Measurements from ENCODE around the gene OSCP1.

OSCP1 gene

DNA sequence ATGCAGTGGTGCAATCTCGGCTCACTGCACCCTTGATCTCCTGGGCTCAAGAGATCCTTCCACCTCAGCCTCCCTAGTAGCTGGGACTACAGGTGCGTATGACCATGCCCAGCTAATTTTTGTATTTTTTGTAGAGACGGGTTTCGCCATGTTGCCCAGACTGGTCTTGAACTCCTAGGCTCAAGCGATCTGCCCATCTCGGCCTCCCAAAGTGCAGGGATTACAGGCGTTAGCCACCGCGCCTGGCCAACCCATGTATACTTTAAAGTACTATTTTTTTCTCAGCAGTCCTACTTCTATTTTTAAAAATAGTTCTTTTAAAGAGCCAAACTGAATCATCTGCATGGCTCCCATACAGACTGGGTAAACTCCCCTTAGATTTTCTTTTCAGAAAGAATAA, 68.0 kb downstream of the OSCP1 start:
- H3K4me1 ChIP-seq (ENCODE audit: control insufficient read depth, insufficient read depth, low read length, unreplicated experiment): peaks cover 11% of the 10 kb centered on the region
- no peak overlapping the region for H3K4me3 ChIP-seq (ENCODE audit: low read depth, low read length)
- H2AFZ ChIP-seq (ENCODE audit: low read length, unreplicated experiment): no peak overlapping the region
- peaks cover 75% of the 10 kb centered on the region for H3K79me2 ChIP-seq (ENCODE audit: control insufficient read depth, insufficient read depth, low read length, unreplicated experiment)
- H3K27ac ChIP-seq (ENCODE audit: low read depth, low read length): no peak overlapping the region
- H3K27me3 ChIP-seq (ENCODE audit: insufficient read depth, low read length): no peaks in the 10 kb centered on the region
- no peaks in the 10 kb centered on the region for H3K36me3 ChIP-seq (ENCODE audit: insufficient read depth, low read length)

DNA sequence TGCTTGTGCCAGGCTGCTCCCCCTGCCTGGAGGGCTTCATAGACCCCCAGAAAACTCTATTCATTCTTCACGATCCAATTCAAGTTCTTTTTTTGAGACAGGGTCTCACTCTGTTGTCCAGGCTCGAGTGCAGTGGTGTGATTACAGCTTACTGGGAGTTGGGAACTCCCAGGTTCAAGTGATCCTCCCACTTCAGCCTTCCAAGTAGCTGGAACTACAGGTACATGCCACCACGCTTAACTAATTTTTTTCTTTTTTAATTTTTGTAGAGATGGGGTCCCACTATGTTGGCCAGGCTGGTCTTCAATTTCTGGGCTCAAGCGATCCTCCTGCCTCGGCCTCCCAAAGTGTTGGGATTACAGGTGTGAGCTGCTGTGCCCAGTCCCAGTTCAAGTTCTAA, 68.8 kb downstream of the OSCP1 start:
- Histone ChIP-seq H3K27ac (ENCODE audit: low read depth, low read length) (no peak overlapping the region), H3K79me2 (ENCODE audit: control insufficient read depth, insufficient read depth, low read length, unreplicated experiment) (peaks cover 77% of the 10 kb centered on the region), H3K36me3 (ENCODE audit: insufficient read depth, low read length) (no peaks in the 10 kb centered on the region), H2AFZ (ENCODE audit: low read length, unreplicated experiment) (no peak overlapping the region), H3K4me1 (ENCODE audit: control insufficient read depth, insufficient read depth, low read length, unreplicated experiment) (peaks cover 5% of the 10 kb centered on the region), H3K4me3 (ENCODE audit: low read depth, low read length) (no peak overlapping the region), H3K27me3 (ENCODE audit: insufficient read depth, low read length) (no peaks in the 10 kb centered on the region)

GRCh38 chr1:36380782-36381181, 69.5 kb downstream of the OSCP1 start:
- peaks cover 83% of the 10 kb centered on the region for H3K79me2 ChIP-seq (ENCODE audit: control insufficient read depth, insufficient read depth, low read length, unreplicated experiment)

DNA sequence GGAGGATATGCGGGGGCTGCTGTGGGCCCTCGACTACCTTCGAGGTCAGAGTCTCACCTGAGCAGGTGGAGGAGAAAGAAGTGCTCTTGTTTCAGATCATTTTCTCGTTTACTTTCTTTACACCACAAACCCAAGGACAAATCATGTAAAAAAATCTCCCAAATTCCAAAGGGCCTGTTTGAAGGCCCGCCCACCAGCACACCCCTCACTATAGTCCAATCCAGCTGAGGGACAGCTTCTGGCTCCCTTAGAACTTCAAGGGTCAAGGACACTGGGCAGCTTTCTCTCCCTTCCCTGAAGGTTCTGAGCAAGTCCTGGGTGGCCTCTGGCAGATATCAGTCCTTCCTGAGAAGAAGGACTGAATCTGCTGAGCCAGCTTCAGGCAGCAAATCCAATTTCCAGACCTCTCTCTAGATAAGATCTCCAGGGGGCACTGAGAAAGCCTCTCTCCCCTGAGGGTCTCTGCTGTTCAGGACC, 70.1 kb downstream of the OSCP1 start:
- Histone ChIP-seq H3K4me3 (ENCODE audit: low read depth, low read length) (no peak overlapping the region), H3K4me1 (ENCODE audit: control insufficient read depth, insufficient read depth, low read length, unreplicated experiment) (peaks cover 9% of the 10 kb centered on the region), H3K36me3 (ENCODE audit: insufficient read depth, low read length) (no peaks in the 10 kb centered on the region), H3K27ac (ENCODE audit: low read depth, low read length) (no peak overlapping the region), H2AFZ (ENCODE audit: low read length, unreplicated experiment) (no peak overlapping the region), H3K79me2 (ENCODE audit: control insufficient read depth, insufficient read depth, low read length, unreplicated experiment) (peaks cover 79% of the 10 kb centered on the region), H3K27me3 (ENCODE audit: insufficient read depth, low read length) (no peaks in the 10 kb centered on the region)

More at GRCh38 chr1:36380782-36381181, 69.5 kb downstream of the OSCP1 start:
- peaks cover 5% of the 10 kb centered on the region for H3K4me1 ChIP-seq (ENCODE audit: control insufficient read depth, insufficient read depth, low read length, unreplicated experiment)
- no peak overlapping the region for H2AFZ ChIP-seq (ENCODE audit: low read length, unreplicated experiment)
- no peaks in the 10 kb centered on the region for H3K36me3 ChIP-seq (ENCODE audit: insufficient read depth, low read length)
- no peak overlapping the region for H3K4me3 ChIP-seq (ENCODE audit: low read depth, low read length)
- no peaks in the 10 kb centered on the region for H3K27me3 ChIP-seq (ENCODE audit: insufficient read depth, low read length)
- H3K27ac ChIP-seq (ENCODE audit: low read depth, low read length): no peak overlapping the region

DNA sequence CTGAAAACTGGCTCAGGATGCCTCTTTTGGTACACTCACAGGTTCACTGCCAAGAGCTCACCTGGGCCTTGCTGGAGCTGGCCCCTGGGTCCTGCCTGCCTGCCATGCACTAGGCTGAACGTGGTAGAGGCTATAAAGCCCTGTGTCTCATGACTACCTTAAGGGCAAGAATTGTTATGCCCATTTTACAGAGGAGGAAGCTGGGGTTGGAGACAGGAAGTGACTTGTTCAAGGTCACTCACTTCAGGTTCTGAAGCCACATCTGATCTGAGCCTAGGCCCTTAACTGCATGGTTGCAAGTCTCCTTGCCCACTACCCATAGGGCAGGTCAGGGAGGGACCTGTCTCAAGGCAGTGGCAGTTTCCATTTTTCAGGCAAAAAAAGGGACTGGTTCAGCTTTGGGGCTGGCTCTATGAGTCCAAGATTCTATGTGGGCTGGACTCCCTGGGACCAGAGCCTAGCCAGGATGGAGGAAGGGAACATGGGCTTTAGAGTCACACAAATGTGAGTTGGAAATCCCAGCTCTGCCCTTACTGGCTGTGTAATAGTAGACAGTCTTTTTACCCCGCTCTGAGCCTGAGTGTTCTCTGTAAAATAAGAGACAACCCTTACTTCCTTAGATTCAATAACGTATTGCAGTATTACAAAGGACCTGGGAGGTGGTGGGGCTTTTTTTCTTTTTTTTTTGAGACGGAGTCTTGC, 72.3 kb downstream of the OSCP1 start:
- no peaks in the 10 kb centered on the region for H3K27me3 ChIP-seq (ENCODE audit: insufficient read depth, low read length)
- H2AFZ ChIP-seq (ENCODE audit: low read length, unreplicated experiment): no peak overlapping the region
- no peaks in the 10 kb centered on the region for H3K36me3 ChIP-seq (ENCODE audit: insufficient read depth, low read length)
- no peak overlapping the region for H3K27ac ChIP-seq (ENCODE audit: low read depth, low read length)
- H3K4me1 ChIP-seq (ENCODE audit: control insufficient read depth, insufficient read depth, low read length, unreplicated experiment): peaks cover 24% of the 10 kb centered on the region
- H3K4me3 ChIP-seq (ENCODE audit: low read depth, low read length): no peak overlapping the region
- H3K79me2 ChIP-seq (ENCODE audit: control insufficient read depth, insufficient read depth, low read length, unreplicated experiment): peaks cover 59% of the 10 kb centered on the region

- Histone ChIP-seq H3K79me2 (ENCODE audit: control insufficient read depth, insufficient read depth, low read length, unreplicated experiment) (peaks cover 61% of the 10 kb centered on the region), H3K27ac (ENCODE audit: low read depth, low read length) (peak overlapping the region; percentile 91), H3K27me3 (ENCODE audit: insufficient read depth, low read length) (no peaks in the 10 kb centered on the region), H3K36me3 (ENCODE audit: insufficient read depth, low read length) (peaks cover 2% of the 10 kb centered on the region), H2AFZ (ENCODE audit: low read length, unreplicated experiment) (no peak overlapping the region), H3K4me1 (ENCODE audit: control insufficient read depth, insufficient read depth, low read length, unreplicated experiment) (peaks cover 59% of the 10 kb centered on the region), H3K4me3 (ENCODE audit: low read depth, low read length) (peak overlapping the region; percentile 53; the same call in 1 of the 2 replicates)
Measured at GRCh38 chr1:36372617-36373016, 77.6 kb downstream of the OSCP1 start.

GRCh38 chr1:36369061-36369861, 81.0 kb downstream of the OSCP1 start:
- no peaks in the 10 kb centered on the region for H3K27me3 ChIP-seq (ENCODE audit: insufficient read depth, low read length)
- H3K79me2 ChIP-seq (ENCODE audit: control insufficient read depth, insufficient read depth, low read length, unreplicated experiment): peaks cover 67% of the 10 kb centered on the region
- peaks cover 8% of the 10 kb centered on the region for H3K36me3 ChIP-seq (ENCODE audit: insufficient read depth, low read length)
- no peak overlapping the region for H3K4me3 ChIP-seq (ENCODE audit: low read depth, low read length)
- H3K4me1 ChIP-seq (ENCODE audit: control insufficient read depth, insufficient read depth, low read length, unreplicated experiment): peaks cover 65% of the 10 kb centered on the region
- no peak overlapping the region for H2AFZ ChIP-seq (ENCODE audit: low read length, unreplicated experiment)
- H3K27ac ChIP-seq (ENCODE audit: low read depth, low read length): 0 out of 2 replicates have a peak overlapping the region, but pooled peaks have one; percentile 15

All from ACC112 (cell line).